ENCODE results near the gene PRPF40B.

GRCh38 chr12:49585477-49586459, 37.6 kb upstream of the PRPF40B start:
- TF ChIP-seq CTCF (IDR thresholded peaks at IDR 0.05) (no peak), ZFX (IDR thresholded peaks at IDR 0.05; ENCODE audit: borderline replicate concordance) (no peak)
